AG09319 (cell line): Measurements from ENCODE around the gene CDK17.

Source experiments
- DNase-seq: peaks from one replicate; pipeline ENCODE4 v3.0.0-alpha.2; 2010; ENCODE audit warnings: low read depth; ENCODE audit errors: extremely low read depth
- CTCF ChIP-seq: IDR thresholded peaks from 2 replicates; pipeline ENCODE4 v1.5.1; 2011; ENCODE audit warnings: low read depth, mild to moderate bottlenecking, inconsistent platforms, low read length, moderate library complexity

The CDK17 gene

GRCh38 chr12:96337953-96338352 lies 62.3 kb downstream of the CDK17 start:
- no peak for DNase-seq
- no peak for TF ChIP-seq CTCF

GRCh38 chr12:96336489-96336888 lies 63.8 kb downstream of the CDK17 start:
- DNase-seq: no peak
- TF ChIP-seq CTCF: no peak

GRCh38 chr12:96335270-96335669 lies 65.0 kb downstream of the CDK17 start:
- DNase-seq: no peak
- no peak for TF ChIP-seq CTCF

GRCh38 chr12:96334502-96334901 lies 65.7 kb downstream of the CDK17 start:
- TF ChIP-seq CTCF: no peak
- no peak for DNase-seq

GRCh38 chr12:96329545-96329944 lies 70.7 kb downstream of the CDK17 start:
- no peak for DNase-seq
- TF ChIP-seq CTCF: no peak

GRCh38 chr12:96329018-96329417 lies 71.2 kb downstream of the CDK17 start:
- TF ChIP-seq CTCF: no peak
- no peak for DNase-seq

- DNase-seq: no peak
- no peak for TF ChIP-seq CTCF
Measured at GRCh38 chr12:96327889-96328288, 72.3 kb downstream of the CDK17 start.

- DNase-seq: no peak
- TF ChIP-seq CTCF: no peak
Measured at GRCh38 chr12:96327346-96327745, 72.9 kb downstream of the CDK17 start.
